ENCODE measurements around the gene DHRS1. TPM values are rescaled to one million over a fixed set of nuclear protein-coding genes. Genes with fewer than 3 reads are reported as not detected.

Gene DHRS1
- total RNA-seq, 2 donors from 2014 or later, result 14.0 to 17.9 TPM

- intact Hi-C loops (cut with DNase I), result no loop called here
- DNase-seq (ENCODE audit: low spot score), result no peak
Observed at GRCh38 chr14:24292118-24292807, 7.3 kb downstream of the DHRS1 start.

- DNase-seq (ENCODE audit: low spot score), result no peak
- intact Hi-C loops (cut with DNase I), result no loop called here
Observed at GRCh38 chr14:24291446-24292117, 8.0 kb downstream of the DHRS1 start.

GRCh38 chr14:24290746-24291145, 8.8 kb downstream of the DHRS1 start:
- intact Hi-C loops (cut with DNase I), result no loop called here
- no peak for DNase-seq (ENCODE audit: low spot score)

- no peak for DNase-seq (ENCODE audit: low spot score)
- intact Hi-C loops (cut with DNase I), result no loop called here
Observed at GRCh38 chr14:24289649-24290280, 9.8 kb downstream of the DHRS1 start.

DNA sequence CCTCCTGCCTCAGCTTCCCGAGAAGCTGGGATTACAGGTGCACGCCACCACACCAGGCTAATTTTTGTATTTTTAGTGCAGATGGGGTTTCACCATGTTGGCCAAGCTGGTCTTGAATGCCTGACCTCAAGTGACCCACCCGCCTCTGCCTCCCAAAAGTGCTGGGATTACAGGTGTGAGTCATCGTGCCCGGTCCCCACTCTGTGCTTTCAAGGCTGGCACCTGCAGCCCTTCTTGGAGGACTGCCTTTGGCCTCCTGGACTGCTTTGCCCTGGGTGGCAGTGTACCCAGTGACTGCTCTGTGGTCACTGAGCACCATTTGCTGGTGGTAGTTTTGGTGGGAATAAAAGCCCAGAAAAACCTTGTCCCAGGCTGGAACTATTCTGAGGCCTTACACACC, 12.6 kb downstream of the DHRS1 start:
- no peak for DNase-seq (ENCODE audit: low spot score)
- intact Hi-C loops (cut with DNase I), result no loop called here

DNA sequence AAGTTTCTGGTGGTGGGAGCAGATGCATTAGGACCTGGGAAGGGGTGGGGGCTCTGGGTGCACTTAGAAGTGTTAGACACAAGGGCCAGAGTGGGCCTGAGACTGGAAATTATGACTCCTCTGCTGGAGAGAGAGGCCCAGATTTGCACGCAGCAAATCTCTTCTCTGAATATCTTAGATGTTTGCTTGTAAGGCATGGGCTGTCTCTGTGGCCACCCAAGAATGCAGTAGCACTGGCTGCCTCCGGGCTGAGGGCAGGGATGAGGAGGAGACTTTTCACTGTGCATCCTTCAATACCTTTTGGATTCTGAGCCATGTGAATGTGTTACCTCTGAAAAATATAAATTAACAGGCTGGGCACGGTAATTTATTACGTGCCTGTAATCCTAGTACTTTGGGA, 14.2 kb downstream of the DHRS1 start:
- DNase-seq (ENCODE audit: low spot score), result no peak
- intact Hi-C loops (cut with DNase I), result no loop called here

DNA sequence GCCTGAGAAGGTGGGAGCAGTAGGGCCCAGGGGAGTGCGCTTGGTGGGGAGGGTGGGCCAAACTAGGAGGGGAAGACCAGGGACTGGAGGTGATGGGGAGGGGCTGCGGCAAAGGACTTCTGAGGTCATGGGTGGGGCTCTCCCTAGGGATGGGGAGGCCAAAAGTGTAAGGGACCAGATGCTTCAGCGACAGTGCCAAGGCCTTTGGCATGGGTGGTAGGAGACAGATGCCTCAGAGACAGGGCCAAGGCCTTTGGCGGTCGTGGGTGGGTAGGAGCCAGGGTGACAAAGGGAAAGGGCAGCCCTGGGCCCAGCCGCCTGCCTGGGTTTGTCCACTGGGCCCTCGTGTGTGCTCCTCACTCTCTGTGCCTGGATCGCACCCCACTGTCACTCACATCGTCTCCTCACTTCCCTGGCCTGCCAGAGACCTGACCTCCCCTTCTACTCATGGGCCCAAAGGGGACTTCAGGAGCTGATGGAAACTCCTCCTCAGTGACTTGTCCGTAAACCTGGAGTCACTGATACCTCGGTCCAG, 15.0 kb downstream of the DHRS1 start:
- DNase-seq (ENCODE audit: low spot score), result no peak
- intact Hi-C loops (cut with DNase I), result no loop called here

DNA sequence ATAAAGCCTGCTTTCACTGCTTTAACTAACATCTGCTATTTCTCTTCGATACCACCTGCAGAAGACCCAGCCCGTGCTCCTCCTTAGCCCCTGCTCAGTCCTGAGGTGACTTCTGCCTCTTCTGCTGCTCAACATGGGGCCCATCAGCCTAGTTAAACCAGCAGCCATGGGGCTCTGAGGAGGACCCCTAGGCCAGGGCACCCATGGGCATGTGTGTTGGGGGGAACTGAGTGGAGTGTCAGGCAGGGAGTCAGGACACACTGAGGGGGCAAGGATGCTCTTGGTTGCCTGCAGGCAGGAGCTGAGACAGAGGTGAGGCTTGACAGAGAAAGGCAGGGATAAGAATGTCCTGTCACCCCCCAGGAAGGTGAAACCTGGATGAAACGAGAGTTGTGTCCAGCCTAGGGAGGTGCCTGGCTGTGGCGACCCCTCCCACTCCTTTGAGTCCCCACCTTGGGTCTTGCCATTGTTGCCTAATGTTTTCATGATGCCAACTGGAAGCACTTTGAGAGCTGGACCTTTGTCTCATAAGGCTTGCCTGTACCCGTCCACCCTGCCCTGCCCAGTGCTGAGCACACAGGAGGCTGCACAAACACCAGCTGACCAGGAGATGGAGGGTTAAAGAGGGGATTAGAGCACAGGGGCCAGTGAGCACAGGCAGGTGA, 15.7 kb downstream of the DHRS1 start:
- intact Hi-C loops (cut with DNase I), result no loop called here
- no peak for DNase-seq (ENCODE audit: low spot score)

DNA sequence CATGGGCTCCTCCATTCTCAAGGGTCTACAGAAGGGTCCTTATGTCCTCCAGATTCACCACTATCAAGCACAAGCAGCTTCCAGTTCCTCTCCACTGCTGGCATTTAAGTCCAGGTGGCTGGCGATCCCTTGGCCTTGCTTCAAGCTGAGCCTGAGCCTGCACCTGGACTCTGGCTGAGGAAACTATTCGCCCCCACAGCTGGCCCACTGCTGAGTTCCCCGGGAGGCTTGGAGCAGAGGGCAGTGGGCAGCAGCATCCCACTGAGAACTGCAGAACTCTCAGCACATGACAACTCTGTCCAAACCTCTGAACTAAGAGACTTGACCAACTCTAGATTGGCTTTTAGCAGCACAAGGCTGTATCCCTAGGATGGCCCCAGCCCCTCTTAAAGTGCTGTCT, 16.8 kb downstream of the DHRS1 start:
- intact Hi-C loops (cut with DNase I), result no loop called here
- no peak for DNase-seq (ENCODE audit: low spot score)

GRCh38 chr14:24281636-24282035, 17.9 kb downstream of the DHRS1 start:
- intact Hi-C loops (cut with DNase I), result no loop called here

DNA sequence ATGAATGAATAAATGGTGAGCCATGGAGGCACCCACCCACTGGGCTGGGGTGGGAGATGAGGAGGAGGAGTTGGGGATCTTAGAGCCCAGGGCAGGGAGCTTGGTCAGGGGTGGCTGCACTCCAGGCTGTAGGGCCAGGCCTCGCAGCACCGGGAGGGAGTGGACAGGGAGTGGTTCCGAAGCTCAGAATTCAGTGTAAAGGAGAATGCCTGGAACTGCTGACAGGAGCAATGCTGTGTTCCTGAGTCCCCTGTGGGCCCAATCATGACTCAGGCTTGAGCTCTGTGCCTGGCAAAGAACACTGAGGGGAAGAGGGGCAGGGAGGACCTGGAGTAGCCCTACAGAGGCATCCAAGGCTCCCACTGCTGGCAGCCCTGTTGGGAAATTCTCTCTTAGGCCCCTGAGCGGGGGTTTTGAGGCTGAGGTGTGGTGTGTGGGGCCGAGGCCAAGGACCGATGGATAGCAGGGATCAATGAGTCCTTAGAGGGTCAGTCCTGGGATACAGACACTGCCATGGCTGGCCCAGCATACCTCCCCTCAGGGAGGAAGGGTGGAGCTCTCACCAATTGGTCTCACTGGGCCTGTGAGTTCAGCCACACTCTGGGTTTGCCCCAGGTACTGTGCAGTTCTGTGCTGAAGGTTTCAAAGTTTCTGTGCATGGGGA, 18.7 kb downstream of the DHRS1 start:
- DNase-seq (ENCODE audit: low spot score), result no peak
- intact Hi-C loops (cut with DNase I), result no loop called here

More at GRCh38 chr14:24281636-24282035, 17.9 kb downstream of the DHRS1 start:
- no peak for DNase-seq (ENCODE audit: low spot score)

DNA sequence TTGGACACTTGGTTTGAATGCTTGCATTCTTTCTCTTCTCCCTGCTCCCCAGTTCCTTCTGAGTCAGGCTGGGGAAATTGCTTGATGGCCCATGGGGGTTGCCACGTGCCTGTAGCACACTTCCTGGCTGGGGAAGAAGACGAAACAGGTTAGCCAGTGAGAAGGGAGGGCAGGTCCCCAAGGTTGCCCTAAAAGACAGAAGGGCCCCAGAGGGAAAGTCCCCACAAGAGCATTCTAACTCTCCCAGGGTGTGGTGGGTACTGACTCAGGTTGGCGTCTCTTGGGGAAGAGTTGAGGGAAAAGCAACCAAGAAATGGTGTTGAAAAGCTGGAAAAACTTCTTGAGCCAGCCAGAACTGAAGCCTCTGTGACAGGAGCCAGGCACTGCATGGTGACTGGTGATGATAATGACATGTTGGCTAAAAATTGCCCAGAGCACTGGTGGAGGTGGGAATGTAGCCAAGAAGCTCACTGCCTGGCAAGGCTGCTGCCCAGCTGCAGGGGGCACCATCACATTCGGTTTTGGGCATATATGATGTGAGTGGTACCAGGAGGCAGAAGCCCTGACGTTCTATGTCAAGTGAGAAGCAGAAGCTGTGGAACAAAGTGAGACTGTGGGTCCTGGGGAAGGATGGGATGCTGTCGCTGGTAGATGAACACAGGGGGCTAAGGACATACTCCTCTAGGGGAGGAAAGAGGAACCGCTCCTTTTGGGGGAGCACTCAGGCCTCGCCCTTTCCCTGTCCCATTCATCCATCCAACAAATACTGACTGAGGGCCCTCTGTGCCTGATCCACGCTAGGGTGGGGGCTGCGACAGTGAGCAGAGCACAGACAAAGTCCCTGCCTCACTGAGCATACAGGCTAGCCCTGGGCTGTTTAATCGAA, 20.0 kb downstream of the DHRS1 start:
- intact Hi-C loops (cut with DNase I), result no loop called here
- DNase-seq (ENCODE audit: low spot score), result no peak

- DNase-seq (ENCODE audit: low spot score), result no peak
- intact Hi-C loops (cut with DNase I), result no loop called here
Observed at GRCh38 chr14:24278424-24278823, 21.2 kb downstream of the DHRS1 start.

- intact Hi-C loops (cut with DNase I), result no loop called here
- DNase-seq (ENCODE audit: low spot score), result no peak
Observed at GRCh38 chr14:24277606-24278321, 21.8 kb downstream of the DHRS1 start.

DNA sequence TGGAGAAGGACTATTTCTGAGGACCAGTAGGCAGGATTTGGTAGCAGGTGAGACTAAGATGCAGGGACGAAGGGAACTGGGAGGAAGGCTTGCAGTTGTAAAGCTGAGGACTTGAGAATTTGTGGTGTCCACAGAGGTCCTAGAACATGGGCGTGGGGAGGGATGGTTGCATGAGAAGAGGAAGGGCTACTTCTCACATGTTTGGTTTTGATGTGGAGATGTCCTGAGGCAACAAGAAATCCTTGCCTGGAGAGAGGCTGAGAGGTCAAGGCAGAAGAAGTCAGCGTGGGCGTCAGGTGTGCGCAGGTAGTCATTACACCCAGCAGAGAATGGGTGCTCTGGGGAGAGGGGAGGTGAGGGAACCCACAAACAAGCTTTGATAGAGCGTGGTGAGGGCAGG, 22.5 kb downstream of the DHRS1 start:
- intact Hi-C loops (cut with DNase I), result no loop called here
- no peak for DNase-seq (ENCODE audit: low spot score)

DNA sequence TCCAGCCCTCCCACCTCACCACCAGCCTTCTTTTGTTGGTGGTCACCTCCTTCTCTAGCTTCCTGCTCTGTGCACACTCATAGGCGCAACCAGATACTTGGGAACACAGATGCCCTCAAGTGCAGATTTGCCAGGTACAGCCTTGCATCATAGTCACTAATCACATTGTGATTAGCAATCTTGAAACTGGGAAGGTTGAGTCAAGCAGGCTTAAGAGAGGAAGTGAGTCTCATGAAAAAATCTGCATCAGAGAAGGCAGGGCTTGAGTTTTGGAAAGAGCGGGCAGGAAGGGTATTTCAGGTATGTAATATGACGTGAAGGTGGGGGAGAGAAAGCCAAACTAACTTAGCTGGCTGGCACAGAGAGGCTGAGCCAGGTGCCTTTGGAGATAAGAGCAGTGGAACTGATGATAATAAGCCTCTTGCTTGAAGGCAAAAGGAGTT, 25.5 kb downstream of the DHRS1 start:
- no peak for DNase-seq (ENCODE audit: low spot score)
- intact Hi-C loops (cut with DNase I), result no loop called here

DNA sequence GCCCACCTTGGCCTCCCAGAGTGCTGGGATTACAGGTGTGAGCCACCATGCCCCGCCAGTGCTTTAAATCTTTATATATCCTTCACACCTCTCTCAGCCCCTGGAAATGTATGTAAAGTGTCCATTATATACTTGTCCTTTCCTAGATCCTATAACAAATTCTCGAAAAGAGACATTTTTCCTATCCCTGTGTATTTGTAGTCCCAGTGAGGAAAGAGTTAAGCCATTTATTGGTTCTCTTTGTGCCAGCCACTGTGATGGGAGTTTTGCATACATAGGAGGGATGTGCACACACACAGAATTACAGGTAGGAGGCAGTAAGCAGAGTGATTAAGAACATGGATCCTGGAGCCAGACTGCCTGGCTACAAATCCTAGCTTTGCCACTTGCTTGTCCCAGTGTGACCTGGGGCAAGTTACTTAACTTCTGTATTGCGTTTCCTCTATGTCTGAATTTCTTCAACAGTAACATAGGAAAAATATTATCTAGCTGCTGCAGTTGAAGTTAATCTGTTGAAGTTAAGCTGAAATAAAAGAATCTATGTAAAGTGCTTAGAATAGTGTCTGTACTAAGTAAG, 26.1 kb downstream of the DHRS1 start:
- intact Hi-C loops (cut with DNase I), result no loop called here
- DNase-seq (ENCODE audit: low spot score), result no peak
